IPS-18a (cell line): Measurements from ENCODE around the gene C3orf70.
A peak's percentile ranks its signal among the peaks of the same experiment; 100 is the strongest.

ENCODE experiments used
- H3K27ac ChIP-seq: one replicate; pipeline ENCODE4 v1.5.1; 2013; ENCODE audit warnings: low read length
- H3K27me3 ChIP-seq: one replicate; pipeline ENCODE4 v1.6.1; 2013; ENCODE audit warnings: mild to moderate bottlenecking, low read length; ENCODE audit not compliant: control insufficient read depth, insufficient read depth
- H3K36me3 ChIP-seq: one replicate; pipeline ENCODE4 v1.6.1; 2013; ENCODE audit warnings: low read depth, low read length; ENCODE audit not compliant: control insufficient read depth
- H3K4me1 ChIP-seq: one replicate; pipeline ENCODE4 v1.6.1; 2013; ENCODE audit warnings: low read depth, low read length; ENCODE audit not compliant: control insufficient read depth
- H3K4me3 ChIP-seq: one replicate; pipeline ENCODE4 v1.5.1; 2013; ENCODE audit warnings: low read length
- H3K9ac ChIP-seq: one replicate; pipeline ENCODE4 v1.6.1; 2013; ENCODE audit warnings: mild to moderate bottlenecking, low read length, moderate library complexity
- H3K9me3 ChIP-seq: one replicate; pipeline ENCODE4 v1.6.1; 2013; ENCODE audit warnings: low read depth, low read length; ENCODE audit not compliant: control insufficient read depth

Gene C3orf70

GRCh38 chr3:185164428-185165217 is 11.8 kb upstream of the C3orf70 start:
- no peak overlapping the region for H3K9ac ChIP-seq
- H3K4me1 ChIP-seq, result no peaks in the 10 kb centered on the region
- H3K27ac ChIP-seq, result no peak overlapping the region
- no peaks in the 10 kb centered on the region for H3K9me3 ChIP-seq
- no peaks in the 10 kb centered on the region for H3K36me3 ChIP-seq
- no peak overlapping the region for H3K4me3 ChIP-seq
- no peaks in the 10 kb centered on the region for H3K27me3 ChIP-seq

- Histone ChIP-seq H3K27ac (no peak overlapping the region), H3K9ac (no peak overlapping the region), H3K4me1 (no peaks in the 10 kb centered on the region), H3K27me3 (no peaks in the 10 kb centered on the region), H3K36me3 (no peaks in the 10 kb centered on the region), H3K4me3 (no peak overlapping the region), H3K9me3 (no peaks in the 10 kb centered on the region)
These were observed 9.8 kb upstream of the C3orf70 start for GRCh38 chr3:185162634-185163033.

- Histone ChIP-seq H3K27ac (no peak overlapping the region), H3K27me3 (no peaks in the 10 kb centered on the region), H3K9ac (no peak overlapping the region), H3K4me1 (no peaks in the 10 kb centered on the region), H3K36me3 (no peaks in the 10 kb centered on the region), H3K4me3 (no peak overlapping the region), H3K9me3 (no peaks in the 10 kb centered on the region)
These were observed 8.9 kb upstream of the C3orf70 start for GRCh38 chr3:185161761-185162160.

GRCh38 chr3:185157347-185157746 is 4.5 kb upstream of the C3orf70 start:
- no peak overlapping the region for H3K4me3 ChIP-seq
- no peak overlapping the region for H3K27ac ChIP-seq
- no peak overlapping the region for H3K9ac ChIP-seq
- H3K4me1 ChIP-seq, result peaks cover 5% of the 10 kb centered on the region
- H3K9me3 ChIP-seq, result no peaks in the 10 kb centered on the region
- peaks cover 15% of the 10 kb centered on the region for H3K27me3 ChIP-seq
- no peaks in the 10 kb centered on the region for H3K36me3 ChIP-seq

- Histone ChIP-seq H3K36me3 (no peaks in the 10 kb centered on the region), H3K9me3 (no peaks in the 10 kb centered on the region), H3K4me1 (peaks cover 5% of the 10 kb centered on the region), H3K9ac (no peak overlapping the region), H3K4me3 (no peak overlapping the region), H3K27me3 (peaks cover 32% of the 10 kb centered on the region), H3K27ac (no peak overlapping the region)
These were observed 2.8 kb upstream of the C3orf70 start for GRCh38 chr3:185155678-185156077.

- Histone ChIP-seq H3K4me3 (peak overlapping the region; percentile 76), H3K27ac (no peak overlapping the region), H3K4me1 (peaks cover 5% of the 10 kb centered on the region), H3K9me3 (no peaks in the 10 kb centered on the region), H3K9ac (no peak overlapping the region), H3K27me3 (peaks cover 41% of the 10 kb centered on the region), H3K36me3 (no peaks in the 10 kb centered on the region)
These were observed 1.2 kb upstream of the C3orf70 start for GRCh38 chr3:185153861-185154629.

- H3K9me3 ChIP-seq, result no peaks in the 10 kb centered on the region
- H3K4me3 ChIP-seq, result peak overlapping the region; percentile 76
- no peaks in the 10 kb centered on the region for H3K36me3 ChIP-seq
- peak overlapping the region; percentile 57 for H3K9ac ChIP-seq
- peaks cover 41% of the 10 kb centered on the region for H3K27me3 ChIP-seq
- no peak overlapping the region for H3K27ac ChIP-seq
- peaks cover 5% of the 10 kb centered on the region for H3K4me1 ChIP-seq
These were observed 411 bp upstream of the C3orf70 start for GRCh38 chr3:185153171-185153771.

- peaks cover 41% of the 10 kb centered on the region for H3K27me3 ChIP-seq
- H3K9me3 ChIP-seq, result no peaks in the 10 kb centered on the region
- peak overlapping the region; percentile 76 for H3K4me3 ChIP-seq
These were observed 873 bp downstream of the C3orf70 start for GRCh38 chr3:185151964-185152409.

GRCh38 chr3:185151101-185151963 is 1.5 kb downstream of the C3orf70 start:
- Histone ChIP-seq H3K4me1 (peaks cover 15% of the 10 kb centered on the region), H3K27me3 (peaks cover 41% of the 10 kb centered on the region), H3K9ac (peak overlapping the region; percentile 68), H3K36me3 (no peaks in the 10 kb centered on the region), H3K27ac (no peak overlapping the region), H3K9me3 (no peaks in the 10 kb centered on the region), H3K4me3 (peak overlapping the region; percentile 76)

More at GRCh38 chr3:185151964-185152409, 873 bp downstream of the C3orf70 start:
- Histone ChIP-seq H3K9ac (peak overlapping the region; percentile 68), H3K36me3 (no peaks in the 10 kb centered on the region), H3K4me1 (peaks cover 9% of the 10 kb centered on the region), H3K27ac (no peak overlapping the region)

- Histone ChIP-seq H3K27me3 (peaks cover 41% of the 10 kb centered on the region), H3K9ac (no peak overlapping the region), H3K4me1 (peaks cover 15% of the 10 kb centered on the region), H3K36me3 (no peaks in the 10 kb centered on the region), H3K27ac (no peak overlapping the region), H3K4me3 (no peak overlapping the region), H3K9me3 (no peaks in the 10 kb centered on the region)
These were observed 2.3 kb downstream of the C3orf70 start for GRCh38 chr3:185150561-185150960.

GRCh38 chr3:185149591-185149990 is 3.3 kb downstream of the C3orf70 start:
- no peaks in the 10 kb centered on the region for H3K36me3 ChIP-seq
- H3K4me3 ChIP-seq, result no peak overlapping the region
- no peak overlapping the region for H3K9ac ChIP-seq
- H3K27ac ChIP-seq, result no peak overlapping the region
- H3K9me3 ChIP-seq, result no peaks in the 10 kb centered on the region
- peaks cover 41% of the 10 kb centered on the region for H3K27me3 ChIP-seq
- H3K4me1 ChIP-seq, result peaks cover 15% of the 10 kb centered on the region
